HG03175 (cell line): Measurements from ENCODE around the gene AOX1.
"Not testable (repeated sequence)": the region's sequence is repeated elsewhere in the genome, so short reads cannot be mapped to it uniquely, and the experiment has no call there.

ENCODE experiments used
- ATAC-seq: cut with Tn5 transposase; IDR thresholded peaks from one replicate; pipeline ENCODE4 v1.9.1; 2021; ENCODE audit warnings: mild to moderate bottlenecking, moderate library complexity; ENCODE audit not compliant: unreplicated experiment

AOX1 gene

GRCh38 chr2:200585730-200586643 lies at the start of gene AOX1:
Gene AOX1, plus strand, starts transcription at chr2:200586014. Its CDS starts 95 bp downstream, at chr2:200586109.
- peak; percentile 38 for ATAC-seq

DNA sequence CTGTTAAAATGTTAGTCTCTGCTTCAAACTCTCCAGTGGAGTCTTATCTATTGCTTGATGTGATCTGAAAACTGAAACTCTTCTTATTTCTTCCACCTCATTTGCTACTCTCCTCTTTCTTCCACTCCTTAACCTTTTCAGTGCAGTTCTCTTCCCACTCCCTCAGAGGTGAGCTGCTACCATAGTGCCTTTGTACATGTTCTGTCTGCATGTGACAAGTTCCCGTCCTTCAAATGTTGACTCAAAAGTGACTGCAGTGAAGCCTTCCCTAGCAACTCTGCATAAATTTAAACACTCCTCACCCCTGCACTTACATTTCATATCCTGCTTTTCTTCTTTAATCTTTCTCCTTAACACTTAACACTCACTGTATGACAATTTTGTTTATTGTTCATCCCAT lies 47.7 kb upstream of the AOX1 start:
- no peak for ATAC-seq

GRCh38 chr2:200540793-200541192 lies 45.0 kb upstream of the AOX1 start:
- no peak for ATAC-seq

- ATAC-seq: not testable (repeated sequence)
Observed at GRCh38 chr2:200566596-200566995, 19.2 kb upstream of the AOX1 start.

- no peak for ATAC-seq
Observed at GRCh38 chr2:200567932-200568331, 17.9 kb upstream of the AOX1 start.

- ATAC-seq: no peak
Observed at GRCh38 chr2:200575957-200576356, 9.9 kb upstream of the AOX1 start.

DNA sequence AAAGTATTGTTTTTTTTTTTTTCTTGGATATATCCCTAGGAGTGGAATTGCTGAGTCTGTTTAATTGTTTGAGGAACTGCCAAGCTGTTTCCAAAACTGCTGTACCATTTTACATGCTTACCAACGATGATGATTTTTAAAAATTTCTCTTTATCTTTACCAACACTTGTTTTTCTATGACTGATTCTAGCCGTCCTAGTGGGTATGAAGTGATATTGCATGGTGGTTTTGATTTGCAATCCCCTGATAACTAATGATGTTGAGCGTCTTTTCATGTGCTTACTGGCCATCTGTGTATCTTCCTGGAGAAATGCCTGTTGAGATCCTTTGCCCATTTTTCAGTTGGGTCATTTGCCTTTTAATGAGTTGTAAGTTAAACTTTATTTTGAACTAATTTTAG lies 8.8 kb upstream of the AOX1 start:
- ATAC-seq: no peak

DNA sequence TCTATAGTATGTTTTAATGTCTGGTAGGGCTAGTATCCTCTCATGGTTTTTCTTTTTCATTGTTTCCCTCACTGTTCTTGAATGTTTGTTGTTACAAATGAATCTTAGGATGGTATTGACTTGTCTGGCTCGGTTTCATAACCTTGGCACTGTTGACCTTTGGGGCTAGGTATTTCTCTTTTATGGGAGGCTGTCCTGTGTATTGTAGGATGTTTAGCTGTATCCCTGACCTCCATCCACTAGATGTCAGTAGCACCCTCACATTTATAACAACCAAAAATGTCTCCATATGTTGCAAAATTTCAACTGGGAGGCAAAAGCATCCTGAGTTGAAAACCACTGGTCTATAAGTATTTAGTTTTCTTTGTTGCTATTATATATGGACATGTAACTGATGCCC lies 7.0 kb upstream of the AOX1 start:
- ATAC-seq: no peak

DNA sequence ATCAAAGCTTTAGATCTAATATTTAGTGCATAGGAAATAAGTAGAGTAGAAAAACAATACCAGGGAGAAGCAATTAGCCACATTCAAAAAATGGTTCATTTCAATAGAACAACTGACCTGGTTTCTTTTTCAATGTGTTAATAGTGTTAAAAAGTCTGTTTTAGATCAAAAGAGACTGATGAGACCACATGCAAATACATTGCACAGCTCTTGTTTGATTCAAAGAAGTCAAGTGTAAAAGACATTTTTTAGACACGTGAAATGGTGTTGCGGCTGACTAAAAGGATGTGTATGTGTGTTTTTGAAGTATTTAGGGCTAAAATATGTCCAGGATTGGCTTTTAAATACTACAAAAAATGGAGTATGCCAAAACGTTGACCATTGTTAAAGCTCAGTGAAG lies 1.2 kb upstream of the AOX1 start:
- ATAC-seq: no peak

- ATAC-seq: no peak
Observed at GRCh38 chr2:200585340-200585729, 479 bp upstream of the AOX1 start.

GRCh38 chr2:200586644-200586975 lies 796 bp downstream of the AOX1 start:
- ATAC-seq: no peak

GRCh38 chr2:200587007-200587616 lies 1.3 kb downstream of the AOX1 start:
- no peak for ATAC-seq

DNA sequence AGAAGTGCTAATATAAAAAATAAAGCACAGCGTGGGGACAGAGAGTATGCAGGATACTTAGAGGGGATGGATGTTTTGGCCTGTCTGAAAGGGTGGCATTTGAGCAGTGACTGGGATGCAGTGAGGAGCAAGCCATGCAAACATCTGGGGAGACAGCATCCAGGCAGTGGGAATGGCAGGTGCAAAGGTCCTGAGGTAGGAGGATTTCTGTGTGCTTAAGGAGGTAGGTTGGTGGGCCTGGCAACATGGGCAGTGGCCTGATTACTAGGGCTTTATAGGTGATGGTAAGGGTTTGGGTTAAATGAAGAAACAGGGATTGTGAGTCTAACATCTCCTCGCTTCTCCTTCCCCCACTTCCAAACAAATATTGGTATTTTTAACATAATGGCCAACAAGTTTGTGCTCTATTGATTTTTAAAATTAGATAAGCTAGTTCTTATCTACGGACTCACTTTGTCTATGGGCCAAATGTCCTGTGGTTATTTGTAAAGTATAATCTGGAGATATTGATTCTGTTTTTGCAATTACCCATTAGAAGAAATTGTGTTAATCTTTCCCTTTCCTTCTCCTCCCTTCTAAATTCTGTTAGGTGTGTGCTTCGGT lies 2.4 kb downstream of the AOX1 start:
- no peak for ATAC-seq

DNA sequence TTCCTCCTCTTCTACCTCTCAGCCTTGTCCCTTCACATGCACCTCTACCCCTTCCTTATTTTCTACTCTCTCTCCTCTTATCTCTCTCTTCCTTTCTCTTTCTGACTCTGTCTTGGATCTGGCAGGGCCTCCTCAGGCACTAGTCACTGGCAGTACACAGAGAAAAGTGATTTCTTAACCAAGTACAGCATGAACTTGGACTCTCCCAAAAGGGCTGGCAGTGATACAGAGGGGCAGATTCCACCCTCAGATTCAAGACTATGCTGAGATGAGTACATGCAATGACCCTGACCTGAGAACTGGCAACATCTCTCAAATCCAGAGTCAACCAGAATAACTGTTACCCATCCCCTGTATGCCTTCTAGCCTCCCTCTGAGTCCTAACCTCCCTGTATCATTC lies 4.3 kb downstream of the AOX1 start:
- no peak for ATAC-seq

DNA sequence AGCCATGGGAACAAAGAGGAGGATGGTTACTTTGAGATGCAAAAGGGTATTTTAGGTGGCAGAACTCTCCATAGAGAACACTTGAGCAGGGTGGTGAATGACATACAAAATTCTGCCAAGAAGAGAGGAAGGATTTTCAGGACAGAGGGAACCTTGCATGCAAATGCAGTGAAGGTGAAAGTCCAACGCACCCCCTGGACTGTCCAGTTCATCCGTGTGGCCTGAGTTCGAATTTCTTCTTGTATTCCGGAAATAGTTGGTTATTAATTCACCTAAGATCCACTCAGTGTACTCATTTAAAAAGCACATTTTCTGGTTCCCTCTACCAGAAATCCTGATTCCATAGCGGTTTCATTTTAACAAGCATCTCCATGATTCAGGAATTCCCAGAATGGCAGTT lies 5.5 kb downstream of the AOX1 start:
- ATAC-seq: no peak

DNA sequence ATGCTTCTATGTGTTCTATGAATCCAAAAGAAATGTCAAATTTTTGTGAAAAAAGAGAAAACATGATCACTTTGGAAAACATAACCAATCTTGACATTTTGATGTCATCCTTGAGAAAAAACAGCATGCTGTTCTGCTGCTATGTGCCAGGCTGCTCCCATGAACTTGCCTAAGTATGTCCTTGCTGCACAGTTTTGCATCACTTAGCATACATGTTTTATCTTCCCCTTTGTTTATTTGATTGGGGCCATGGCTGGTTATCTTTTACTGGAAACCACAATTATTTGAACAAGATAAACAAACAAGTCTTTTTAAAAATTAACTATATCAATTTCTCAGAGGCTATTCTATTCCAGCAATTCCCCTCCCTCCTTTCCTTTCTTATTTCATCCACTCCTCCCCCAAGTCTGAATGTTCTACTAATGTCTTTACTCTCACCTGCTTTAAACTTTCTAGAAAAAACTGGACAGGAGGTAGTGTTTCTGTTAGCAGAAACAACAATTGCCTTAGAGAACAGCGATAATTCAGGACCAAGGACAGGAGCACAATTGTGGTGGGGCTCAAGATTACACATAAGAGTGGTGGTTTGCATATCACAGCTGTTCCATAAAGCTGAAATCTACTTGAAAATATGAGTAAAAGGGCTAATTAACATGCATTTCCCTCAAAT lies 6.7 kb downstream of the AOX1 start:
- ATAC-seq: no peak

- ATAC-seq: no peak
Observed at GRCh38 chr2:200593905-200594304, 8.1 kb downstream of the AOX1 start.

DNA sequence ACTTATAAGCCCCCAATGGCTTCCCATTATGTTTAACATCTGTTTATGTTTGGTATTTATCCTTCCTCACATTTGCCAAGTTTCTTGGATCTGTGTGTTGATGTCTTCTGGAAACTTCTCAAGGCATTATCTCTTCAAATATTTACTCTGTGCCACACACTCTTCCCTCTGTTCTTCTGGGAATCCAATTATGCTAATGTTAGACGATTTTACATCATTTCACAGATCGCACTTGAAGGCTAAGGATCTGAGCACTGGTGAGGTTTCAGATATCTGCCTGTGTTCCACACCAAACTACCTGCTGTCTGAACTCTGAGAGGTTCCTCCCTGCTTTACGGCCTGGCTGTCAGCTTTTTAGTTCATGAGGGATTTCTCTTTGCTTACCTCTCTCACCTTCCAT lies 10.1 kb downstream of the AOX1 start:
- ATAC-seq: no peak

GRCh38 chr2:200596774-200597570 lies 11.2 kb downstream of the AOX1 start:
- ATAC-seq: no peak

- ATAC-seq: no peak
Observed at GRCh38 chr2:200599206-200599605, 13.4 kb downstream of the AOX1 start.
